ENCODE data around the gene PSMB10.
A peak's percentile ranks its signal among the peaks of the same experiment; 100 is the strongest.

PSMB10 gene

DNA sequence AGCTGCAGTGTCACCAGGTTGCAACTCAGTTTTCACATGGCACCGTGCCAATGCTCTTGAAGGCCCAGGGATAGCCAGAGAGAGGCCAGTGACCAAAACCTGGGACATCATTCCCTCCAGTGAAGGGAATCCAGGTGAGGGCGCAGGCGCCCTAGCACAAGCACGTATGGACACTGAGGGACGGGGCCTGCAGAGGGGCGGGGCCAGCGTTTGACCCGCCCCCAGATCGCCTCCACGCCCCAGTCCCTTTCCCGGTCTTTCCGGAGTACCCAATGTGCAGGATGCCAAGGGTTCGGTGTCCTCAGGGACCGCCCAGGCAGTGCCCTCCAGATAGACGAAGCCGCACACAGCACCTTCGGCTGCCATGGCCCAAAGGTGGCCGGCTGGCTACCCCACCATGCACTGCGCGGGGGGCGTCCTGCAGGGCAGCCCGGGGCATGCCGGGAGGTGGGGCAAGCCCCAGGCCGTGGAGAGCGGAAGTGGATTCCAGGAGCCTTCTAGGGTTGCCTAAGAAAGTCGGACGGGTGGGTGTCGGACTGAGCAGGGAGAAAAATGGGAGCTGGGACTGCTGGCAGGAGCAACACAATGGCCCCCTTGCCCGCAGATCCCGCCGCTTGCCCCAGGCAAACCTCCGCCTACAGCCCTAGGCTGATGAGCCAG is 27.1 kb upstream of the PSMB10 start:
- no peak for DNase-seq

DNA sequence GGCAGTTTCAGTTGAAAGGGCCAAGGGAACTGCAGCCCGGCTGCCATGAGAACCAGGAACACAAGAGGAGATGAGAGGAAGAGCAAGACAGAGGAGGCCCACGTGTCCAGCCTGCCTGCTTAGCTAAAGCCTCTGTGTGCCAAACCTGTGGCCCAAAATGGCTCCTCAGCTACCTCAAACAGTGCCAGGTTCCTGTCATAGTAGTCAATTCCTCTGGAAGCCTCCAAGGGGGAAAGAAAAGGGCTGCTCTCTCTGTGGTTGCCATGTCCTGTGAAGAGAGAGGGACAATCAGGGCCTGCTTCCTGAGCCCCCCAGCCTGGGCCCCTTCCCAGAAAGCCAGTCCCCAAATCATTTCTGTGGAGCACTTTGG is 26.6 kb upstream of the PSMB10 start:
- no peak for DNase-seq

DNA sequence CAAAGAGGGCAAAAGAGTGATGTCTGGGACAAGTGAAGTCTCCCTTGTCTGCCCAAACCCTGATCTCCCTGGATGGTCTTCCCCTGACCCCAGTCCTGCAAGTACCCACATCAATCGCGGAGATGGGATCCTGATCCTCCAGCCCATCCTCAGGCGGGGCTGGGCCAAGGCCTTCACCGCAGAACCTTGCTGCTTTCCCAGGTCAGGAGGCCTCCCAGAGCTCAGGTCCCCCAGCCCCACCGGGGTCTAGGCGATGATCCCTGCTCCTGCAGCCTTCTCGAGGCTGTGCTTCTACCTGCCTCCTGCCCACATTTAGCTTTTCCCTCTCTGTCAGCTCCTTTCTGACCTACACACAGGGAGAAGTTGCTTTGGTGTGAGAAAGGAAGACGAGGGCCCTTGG is 25.5 kb upstream of the PSMB10 start:
- no peak for DNase-seq

DNA sequence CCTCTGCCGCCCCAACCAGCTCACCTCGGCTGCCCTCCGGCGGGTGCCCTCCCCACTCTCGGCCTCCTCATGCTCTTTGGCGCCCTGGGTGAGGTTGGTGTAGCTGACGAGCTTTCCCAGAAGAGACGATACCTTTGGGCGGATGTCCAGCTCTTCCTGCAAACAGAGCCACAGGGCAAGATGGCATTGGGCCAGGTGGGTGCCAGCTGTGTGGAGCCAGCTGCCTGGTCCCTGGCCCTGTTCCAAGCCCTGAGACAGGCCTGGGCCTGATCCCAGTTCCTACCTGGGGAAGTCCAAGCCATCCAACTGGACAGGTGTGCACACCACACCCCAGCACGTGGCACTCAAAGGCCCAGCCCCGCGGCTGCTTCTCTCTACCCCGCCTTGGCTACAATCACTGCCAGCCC is 24.9 kb upstream of the PSMB10 start:
- no peak for DNase-seq

DNA sequence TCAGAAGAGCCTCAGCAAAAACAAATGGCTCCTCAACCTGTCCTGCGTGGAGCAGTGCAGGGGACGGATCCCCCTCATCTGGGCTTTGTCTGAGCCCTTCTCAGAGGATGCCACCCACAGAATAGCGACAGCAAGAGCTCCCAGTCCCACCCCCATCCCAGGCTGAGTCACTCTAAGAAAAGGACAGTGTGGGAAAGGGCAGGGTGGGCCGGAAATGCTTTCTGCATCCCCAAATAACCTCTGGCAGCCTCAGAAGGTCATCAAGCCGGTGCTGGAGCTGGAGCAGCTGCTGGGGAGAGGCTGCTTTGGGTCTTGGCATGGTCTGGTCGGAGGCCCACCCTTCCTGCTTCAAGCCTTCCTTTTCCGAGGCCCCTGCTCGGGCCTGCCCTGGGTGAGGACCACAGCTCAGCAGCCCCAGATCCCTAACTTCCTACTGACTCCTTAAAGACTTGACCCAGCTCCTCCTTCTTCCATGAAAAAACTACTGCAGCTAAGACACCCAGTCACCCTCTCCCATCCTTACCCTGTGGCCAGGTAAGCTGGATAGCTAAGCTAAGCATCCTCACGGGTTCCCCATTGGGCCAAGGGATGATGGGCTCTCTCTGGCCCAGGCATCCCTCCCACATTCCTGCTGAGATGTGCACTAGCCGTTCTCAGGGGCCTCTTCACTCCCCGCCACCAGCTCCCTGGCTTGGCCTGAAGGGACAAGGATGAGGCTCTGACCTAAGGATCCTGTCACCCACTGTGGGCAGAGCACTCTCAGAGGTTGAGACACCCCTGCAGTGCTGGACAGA is 23.1 kb upstream of the PSMB10 start:
- no peak for DNase-seq

DNA sequence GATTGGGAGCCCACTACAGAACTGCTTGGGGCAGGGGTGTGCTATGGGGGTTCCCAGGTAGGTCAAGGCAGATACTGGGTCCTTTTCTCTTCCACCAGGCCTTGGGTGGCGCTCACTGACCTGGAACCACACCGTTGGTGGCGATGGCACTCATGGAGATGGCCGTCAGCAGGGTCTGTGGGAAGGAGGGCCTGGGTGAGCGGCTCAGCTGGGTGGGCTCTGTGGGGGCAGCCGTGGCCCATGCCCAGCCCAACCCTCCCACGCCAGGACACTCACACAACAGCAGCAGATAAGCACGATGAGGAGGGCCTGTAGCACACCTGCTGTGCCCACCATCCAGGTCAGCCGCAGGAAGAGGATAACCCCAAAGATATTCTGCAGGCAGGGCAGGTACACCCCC is 21.0 kb upstream of the PSMB10 start:
- DNase-seq = no peak

DNA sequence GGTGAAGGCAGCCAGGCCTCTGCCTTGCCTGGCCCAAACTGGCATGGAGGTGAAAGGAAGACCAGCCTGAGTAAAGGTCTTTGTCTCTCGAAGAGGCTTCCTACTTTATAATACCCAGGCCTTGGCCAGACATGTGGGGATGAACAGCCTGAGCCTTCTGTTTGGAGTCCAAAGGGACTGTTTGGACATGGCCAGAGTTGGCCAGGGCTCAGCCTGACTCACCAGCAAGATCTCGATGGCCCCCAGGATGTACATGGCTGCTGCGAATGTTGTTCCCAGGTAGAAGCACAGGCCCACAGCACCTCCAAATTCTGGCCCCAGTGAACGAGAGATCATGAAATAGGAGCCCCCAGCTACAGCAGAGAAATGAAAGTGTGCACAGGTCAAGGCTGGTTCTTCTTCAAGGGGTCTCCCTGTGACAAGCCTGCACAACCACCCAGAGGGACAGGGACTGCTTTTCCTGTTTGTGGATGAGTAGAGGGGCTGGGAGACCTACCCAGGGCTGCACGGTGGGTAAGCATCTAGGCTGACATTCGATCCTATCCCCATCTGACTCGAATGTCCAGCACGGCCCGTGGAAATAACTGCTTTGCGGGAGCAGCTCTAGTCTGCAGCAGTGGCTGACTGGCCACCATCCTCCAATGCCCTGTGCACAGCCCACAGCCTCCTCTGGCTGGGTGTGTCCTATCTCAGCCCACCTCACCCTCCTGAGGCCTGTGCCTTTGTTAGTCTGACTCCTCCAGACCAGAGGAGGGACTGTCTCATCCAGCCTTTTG is 18.0 kb upstream of the PSMB10 start:
- DNase-seq = no peak

DNA sequence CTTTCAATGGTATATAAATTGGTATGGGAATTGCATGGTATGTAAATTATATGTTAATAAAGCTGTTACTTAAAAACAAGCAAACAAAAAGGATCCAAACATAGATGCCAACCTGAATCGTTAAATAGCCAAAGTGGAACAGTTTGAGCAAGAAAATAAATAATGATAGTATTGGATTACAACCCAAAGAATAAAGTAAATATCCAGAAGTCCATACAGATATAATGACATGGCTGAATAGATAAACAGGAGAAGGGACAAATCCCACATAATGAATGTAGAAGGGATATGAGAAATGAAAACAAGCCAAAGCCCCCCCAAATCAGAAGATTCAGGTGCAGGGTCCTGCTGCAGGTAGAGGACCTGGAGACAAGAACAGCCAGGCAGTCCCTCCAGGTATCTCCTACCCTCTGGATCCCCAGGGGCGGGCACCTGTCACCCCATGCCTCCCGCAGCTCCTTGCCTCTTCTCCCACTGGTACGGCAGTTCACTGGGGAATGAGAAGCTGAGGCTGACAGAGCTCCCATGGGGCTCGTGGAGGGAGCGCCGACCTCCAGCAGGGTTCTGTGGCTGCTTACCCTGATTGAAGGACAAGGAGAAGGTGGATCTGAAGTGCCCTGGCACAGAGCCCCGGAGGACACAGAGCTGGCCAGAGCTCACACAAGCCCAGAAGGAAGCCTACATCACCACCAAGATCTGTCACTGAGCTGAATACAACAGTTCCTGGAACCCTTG is 17.2 kb upstream of the PSMB10 start:
- DNase-seq = peak; percentile 21

DNA sequence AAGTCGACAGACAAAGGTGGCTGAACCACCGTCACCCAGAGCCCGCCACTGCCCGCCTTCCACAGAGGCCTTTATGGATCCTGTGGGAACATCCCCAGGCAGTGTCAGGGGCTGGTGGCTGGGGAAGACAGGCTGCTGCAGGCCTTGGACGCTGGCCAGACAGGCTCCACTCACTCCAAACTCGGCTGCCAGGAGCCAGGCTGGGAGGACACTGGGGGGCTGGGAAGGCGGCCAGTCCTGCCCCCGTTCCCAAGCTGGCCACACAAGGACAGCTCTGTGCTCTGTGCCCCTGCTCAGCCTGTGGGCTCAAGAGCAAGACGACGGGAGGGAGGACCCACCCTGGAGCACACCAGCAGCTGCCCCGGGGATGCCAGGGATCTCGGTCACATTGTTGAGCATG is 14.8 kb upstream of the PSMB10 start:
- DNase-seq = peak; percentile 65

DNA sequence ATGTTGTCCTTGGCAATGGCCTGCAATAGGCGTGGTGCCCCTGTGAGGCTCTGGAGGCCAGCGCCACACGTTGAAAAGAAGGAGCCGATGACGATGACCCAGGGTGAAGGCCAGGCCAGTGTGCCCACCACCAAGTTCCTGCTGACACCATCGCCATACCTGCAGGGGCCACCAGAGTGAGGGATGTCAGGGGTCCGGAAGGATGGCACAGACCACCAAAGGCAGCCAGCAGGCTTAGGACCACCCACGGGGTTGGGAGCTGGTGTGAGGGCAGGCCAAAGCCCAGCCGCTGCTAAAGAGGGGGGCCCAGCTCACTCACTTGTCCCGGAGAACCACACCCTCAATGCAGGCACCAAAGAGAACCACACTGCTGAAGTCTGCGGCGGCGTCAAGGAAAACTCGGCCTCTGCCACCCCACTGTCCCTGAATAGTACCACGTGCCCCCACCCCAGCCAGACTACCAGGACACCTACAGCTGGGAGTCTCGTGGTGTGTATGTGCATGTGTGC is 13.7 kb upstream of the PSMB10 start:
- DNase-seq = peak; percentile 16

DNA sequence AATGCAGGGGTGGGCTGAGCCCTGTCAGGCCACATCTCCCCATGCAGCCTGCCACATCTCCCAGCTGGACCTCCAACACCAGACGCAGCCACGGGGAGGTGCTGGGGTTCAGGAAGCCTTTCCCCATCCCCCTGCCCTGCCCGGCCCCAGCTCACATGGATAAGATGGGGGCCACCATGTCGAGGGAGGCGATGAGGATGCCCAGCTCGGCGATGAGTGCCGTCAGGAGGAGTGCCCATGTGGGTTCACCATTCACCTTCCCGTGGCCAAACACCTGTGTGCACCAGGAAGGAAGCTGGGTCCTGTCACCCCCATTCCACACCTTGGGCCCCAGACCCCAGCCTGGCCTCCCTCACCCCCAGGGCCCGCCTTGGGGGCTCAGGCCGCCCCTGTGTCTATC is 13.0 kb upstream of the PSMB10 start:
- peak; percentile 11 for DNase-seq

DNA sequence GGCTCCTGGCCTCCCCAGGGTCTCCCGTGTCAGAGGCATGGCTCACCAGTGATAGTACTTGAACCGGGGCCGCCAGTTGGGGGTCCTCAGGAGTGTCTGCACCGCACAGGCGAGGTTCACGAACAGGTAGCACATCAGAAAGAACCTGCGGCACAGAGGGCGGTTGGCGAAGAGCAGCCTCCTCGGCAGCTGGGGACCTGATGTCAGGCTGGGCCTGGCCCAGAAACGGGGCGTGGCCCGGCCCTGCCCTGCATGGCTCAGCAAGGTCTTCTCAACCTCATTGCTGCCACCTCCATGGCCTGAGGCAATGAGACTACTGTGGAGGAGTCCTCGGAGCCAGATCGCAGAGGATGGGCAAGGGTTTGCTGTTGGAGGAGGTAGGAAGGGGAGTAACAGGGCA is 11.4 kb upstream of the PSMB10 start:
- DNase-seq = no peak

DNA sequence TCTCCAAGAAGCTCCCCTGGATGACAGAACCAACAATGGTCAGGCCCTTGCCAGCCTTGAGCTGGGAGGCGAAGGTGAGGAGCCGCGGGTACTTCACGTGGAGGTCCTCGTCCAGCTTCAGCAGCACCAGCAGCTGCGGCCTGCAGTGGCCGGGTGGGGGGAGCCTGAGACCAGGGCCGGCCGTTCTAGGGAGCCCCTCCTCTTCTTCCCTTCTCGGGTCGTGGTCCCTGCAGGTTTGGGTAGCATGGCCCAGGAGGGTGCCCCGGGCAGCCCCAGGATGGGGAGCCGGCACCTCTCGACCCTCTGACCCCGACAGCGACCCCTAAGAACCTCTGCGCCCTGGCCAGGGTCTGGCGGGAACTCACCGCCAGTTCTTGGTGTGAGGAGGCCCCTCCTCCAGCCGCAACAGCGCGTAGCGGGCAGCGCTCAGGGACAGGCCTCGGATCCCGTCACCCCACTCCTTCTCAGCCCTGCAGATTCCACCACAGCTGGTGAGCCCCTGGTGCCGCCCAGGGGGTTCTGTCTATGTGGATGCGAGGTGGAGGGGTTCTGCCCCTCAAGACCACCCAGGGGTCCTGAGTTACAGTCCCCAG is 10.4 kb upstream of the PSMB10 start:
- no peak for DNase-seq

DNA sequence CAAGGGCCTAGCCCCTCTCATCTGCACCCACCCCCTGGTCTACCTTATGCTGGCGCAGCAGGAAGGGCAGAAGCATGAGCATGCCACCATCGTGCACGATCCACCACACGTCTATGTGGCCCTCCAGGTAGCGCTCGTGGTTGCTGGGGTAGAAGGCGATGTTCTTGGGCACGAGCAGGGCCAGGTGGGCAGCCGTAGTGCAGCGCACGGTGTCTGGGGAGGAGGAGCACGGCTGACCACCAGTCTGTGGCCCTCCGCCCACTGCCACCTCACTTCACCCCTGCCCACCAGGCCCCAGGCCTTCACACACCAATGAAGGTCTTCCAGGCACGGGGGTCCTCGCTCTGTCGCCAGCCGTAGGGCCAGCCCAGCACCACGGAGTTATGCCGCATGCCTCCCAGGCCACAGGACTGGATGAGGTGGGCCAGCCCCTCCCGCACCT is 9.5 kb upstream of the PSMB10 start:
- no peak for DNase-seq

DNA sequence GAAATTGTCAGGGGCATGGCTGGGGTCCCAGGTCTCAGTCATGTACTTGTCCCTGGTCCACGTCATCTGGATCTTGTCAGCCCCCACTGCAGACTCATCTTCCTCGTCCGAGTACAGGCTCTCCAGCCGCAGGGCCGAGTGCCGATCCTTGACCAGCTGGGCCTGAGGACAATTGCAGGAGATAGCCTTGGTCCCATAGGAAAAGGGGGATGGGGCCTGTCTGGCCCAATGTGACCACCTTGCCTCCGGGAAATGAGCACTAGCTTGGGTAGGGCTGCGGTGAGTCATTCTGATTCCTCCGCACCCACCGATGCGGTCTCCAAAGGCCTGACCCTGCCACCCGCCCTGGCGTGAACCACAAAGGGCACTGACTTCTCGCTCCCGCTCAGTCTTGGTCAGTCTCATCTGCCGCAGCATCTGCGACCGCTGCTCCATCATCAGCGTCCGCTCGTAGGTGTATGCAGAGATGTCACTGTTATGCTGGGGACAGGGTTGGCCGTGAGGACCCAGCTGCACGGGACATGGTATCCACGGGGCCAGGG is 8.8 kb upstream of the PSMB10 start:
- DNase-seq = no peak

DNA sequence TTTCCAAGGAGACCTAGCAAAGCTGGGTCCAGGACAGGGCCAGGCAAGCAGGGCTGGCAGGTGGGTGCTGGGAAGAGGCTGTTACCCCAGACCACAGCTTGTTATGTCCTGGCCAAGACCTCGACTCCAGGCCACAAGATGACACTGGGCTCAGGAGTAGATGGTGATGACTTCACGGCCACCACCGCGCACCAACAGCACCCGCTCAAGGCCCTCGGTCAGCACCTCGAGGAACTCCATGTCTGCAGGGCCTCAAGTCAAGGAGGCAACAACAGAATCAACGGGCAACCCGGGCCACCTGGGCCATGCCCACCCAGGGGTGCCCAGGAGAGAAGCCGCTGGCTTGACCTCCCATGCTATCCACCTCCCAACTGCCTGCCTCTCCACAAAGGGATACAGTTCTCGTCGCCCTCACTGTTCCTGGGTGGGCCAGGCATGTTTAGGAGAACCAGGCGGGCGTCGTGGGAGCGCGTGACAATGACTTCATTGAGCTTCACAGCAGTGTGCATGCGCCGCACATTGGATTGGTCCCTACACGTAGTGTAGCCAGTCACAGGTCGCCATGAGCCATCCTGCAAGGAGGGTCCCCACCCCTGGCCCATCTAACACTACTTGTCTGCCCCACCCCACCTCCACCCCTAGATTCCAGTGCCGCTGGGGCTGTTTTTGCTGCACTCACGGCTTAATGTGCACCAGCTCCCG is 8.2 kb upstream of the PSMB10 start:
- no peak for DNase-seq

DNA sequence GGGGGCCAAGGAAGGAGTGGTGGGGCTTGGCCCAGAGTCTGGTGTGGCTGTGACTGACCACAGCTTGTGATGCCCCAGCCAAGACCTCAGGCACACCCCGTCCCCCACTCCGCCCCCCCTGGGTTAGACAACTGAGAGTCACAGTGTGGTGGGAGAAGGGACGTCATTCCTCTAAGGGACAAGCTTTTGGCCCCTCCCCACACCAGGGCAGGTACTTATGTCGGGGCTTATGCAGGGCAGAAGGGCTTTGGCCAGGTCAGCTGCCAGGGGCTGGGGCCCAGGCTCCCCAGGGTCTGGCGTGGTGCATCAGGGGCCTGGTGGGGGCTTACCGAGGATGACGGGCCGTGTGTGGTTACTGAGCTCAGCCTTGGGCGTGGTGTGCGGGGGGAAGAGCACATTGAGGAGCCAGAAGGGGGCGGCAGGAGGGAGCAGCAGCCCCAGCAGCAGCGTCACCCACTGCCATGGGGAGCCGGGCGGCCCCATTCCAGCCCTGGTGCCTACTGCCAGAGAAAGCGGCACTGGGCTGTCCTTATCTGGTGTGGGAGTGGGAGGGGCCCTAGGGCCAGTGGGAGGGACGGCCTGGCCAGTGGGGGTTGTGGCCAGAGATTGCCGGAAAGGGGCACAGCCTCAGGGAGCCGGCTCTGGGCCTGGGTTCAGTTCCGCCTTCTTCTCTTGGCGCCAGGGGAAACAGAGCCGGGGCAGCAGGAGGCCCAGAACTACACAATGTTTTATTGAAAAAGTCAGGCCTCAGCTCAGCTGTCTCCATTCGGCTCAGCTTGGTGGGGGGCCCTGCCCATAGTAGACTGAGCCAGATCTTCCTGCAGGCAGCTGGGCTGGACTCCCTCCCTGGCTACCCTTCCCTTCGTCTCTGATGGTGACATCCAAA is 7.2 kb upstream of the PSMB10 start, which contains the start of gene LCAT:
Gene LCAT, minus strand, starts transcription at position 502 of the 886 bp plus-strand sequence. Its CDS starts 19 bp downstream, at position 483.
- no peak for DNase-seq

DNA sequence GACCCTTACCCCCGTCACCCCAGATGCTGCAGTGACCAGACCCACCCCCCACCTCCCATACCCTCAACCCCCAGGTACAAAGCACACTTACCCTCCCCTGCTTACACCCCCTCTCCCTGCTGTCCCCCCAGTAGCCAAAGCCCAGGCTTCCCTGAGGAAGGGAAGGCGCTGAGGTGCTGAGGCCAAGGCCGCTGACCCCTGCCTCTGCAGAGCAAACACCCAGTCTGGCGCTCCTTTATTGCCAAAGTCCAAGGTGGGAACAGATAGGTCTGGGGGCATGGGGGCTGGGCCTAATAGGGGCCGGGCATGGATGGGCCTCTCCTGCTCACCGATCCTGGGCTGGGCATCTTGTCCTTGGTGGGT is 6.6 kb upstream of the PSMB10 start:
- DNase-seq = no peak

DNA sequence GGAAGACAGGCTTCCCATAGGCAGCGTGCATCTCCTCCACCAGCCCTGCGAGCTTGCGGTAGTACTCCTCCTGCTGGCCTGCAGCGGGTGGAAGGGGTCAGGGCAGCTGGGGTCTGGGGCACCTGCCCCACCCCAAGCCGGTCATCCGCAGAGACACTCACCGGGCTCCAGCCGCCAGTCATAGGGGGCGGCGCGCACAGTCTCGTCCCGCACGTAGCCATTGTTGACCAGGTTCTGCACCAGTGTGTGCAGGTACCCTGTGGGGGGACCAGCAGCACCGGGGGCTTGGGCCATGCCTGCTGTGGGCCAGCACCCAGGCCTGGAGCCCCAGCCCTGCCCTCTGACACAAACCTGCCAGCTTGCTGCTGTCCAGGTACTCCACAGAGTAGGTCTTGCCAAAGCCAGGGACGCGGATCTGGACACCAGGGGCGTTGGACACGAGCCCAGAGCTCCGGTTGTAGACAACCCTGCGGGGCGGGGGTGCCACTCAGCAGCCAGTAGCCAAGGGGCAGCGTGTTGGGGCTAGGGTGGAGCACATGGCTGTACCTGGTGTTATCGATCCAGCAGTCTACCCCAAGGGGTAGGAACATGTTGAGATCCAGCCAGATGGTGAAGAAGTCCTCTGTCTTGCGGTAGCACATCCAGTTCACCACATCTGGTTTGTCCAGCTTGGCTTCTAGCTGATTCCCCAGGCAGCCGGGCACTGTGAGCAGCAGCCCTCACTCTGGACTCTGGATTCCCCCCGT is 6.0 kb upstream of the PSMB10 start:
- DNase-seq = no peak

DNA sequence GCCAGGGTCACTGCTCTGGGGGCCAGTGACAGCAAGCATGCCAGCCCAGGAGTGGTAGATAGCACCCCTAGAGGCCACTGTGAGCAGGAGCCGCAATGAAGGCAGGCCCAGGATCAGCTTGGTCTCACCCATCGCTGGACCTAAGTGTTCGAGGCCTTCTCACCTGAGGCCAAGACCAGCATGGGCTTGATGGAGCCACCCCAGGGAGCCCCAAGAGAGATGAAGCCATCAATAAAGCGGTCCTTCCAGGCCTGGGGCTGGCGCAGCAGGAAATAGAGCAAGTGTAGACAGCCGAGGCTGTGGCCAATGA is 5.5 kb upstream of the PSMB10 start:
- DNase-seq = no peak

Measured in femur (tissue), 1 donor.